HS-27A (cell line): ENCODE data around the gene ZSCAN25.
"Not testable (repeated sequence)": the region's sequence is repeated elsewhere in the genome, so short reads cannot be mapped to it uniquely, and the experiment has no call there.

Source experiments
- DNase-seq: peaks from one replicate; pipeline ENCODE4 v3.0.0-alpha.2; 2012; ENCODE audit warnings: low read depth, missing footprints

ZSCAN25 gene

GRCh38 chr7:99617192-99617781 lies 541 bp downstream of the ZSCAN25 start:
- no peak for DNase-seq

- no peak for DNase-seq
Measured at GRCh38 chr7:99618726-99619125, 2.0 kb downstream of the ZSCAN25 start.

DNA sequence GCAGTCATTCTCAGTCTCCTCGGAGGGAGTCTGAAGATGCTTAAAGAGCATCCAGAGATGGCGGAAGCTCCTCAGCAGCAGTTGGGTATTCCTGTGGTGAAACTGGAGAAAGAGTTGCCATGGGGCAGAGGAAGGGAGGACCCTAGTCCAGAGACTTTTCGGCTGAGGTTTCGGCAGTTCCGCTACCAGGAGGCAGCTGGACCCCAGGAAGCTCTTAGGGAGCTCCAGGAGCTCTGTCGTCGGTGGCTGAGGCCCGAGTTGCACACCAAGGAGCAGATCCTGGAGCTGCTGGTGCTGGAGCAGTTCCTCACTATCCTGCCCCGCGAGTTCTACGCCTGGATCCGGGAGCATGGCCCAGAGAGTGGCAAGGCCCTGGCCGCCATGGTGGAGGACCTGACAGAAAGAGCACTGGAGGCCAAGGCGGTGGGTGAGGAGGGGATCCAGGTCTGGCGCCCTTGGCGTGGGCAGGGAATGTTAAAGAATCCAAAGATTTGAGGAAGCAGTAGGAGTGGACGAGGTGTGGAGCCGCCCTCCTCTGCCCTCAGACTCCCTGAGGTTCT lies 2.9 kb downstream of the ZSCAN25 start:
- no peak for DNase-seq

DNA sequence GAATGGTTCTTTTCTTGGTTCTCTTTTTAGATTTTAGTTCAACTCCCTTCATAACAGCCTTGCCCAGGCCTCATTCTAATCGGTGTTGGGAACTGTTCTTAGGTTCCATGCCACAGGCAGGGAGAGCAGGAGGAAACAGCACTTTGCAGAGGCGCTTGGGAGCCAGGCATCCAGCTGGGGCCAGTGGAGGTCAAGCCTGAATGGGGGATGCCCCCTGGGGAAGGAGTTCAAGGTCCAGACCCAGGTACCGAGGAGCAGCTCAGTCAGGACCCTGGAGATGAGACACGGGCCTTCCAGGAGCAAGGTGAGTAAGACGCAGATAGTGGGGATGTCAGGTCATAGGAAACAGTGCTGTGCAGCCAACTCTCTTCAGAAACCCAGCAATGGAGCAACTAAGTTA lies 4.5 kb downstream of the ZSCAN25 start:
- DNase-seq, result no peak

GRCh38 chr7:99622596-99622995 lies 5.8 kb downstream of the ZSCAN25 start:
- DNase-seq, result no peak

- no peak for DNase-seq
Measured at GRCh38 chr7:99623091-99623693, 6.4 kb downstream of the ZSCAN25 start.

GRCh38 chr7:99623702-99624447 lies 7.1 kb downstream of the ZSCAN25 start:
- no peak for DNase-seq

DNA sequence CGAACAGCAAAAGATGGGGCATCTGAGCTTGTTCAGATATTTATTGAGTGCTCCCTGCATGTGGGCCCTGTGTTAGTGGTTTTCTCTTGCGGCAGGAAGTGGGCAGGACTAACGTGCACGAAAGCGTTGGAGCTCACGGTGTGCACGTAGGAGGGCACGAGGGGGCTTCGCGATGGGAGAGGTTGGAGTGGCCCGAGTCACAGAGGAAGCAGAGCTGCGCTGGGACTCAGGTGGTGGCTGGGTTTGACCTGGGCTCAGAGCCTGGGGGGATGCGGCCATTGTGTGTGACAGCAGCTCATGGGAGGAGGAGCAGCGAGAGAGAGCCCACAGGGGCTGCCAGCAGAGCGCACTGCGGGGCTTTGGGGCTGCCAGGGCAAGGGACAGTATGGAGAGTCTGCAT lies 7.7 kb downstream of the ZSCAN25 start:
- DNase-seq, result no peak

DNA sequence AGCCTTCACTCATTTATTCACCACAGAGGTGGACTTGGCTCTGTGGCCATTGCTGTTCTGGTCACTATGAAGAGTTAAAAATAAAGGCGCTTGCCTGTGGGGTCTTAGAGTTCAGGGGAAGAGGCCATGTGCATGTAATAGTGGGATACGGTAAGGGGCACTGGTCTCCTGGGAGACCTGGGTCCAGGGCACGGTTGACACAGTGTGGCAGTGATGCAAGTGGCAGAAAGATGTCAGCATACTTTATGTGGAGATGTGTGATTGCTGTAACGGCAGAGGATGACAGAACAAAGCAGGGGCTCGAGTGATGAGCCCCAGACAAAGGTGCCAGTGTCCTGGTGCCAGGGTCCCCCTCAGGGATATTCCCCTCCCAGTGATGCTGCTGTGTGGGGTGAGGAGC lies 8.6 kb downstream of the ZSCAN25 start:
- DNase-seq, result no peak

- no peak for DNase-seq
Measured at GRCh38 chr7:99625961-99626360, 9.2 kb downstream of the ZSCAN25 start.

- DNase-seq, result no peak
Measured at GRCh38 chr7:99626661-99627060, 9.9 kb downstream of the ZSCAN25 start.

DNA sequence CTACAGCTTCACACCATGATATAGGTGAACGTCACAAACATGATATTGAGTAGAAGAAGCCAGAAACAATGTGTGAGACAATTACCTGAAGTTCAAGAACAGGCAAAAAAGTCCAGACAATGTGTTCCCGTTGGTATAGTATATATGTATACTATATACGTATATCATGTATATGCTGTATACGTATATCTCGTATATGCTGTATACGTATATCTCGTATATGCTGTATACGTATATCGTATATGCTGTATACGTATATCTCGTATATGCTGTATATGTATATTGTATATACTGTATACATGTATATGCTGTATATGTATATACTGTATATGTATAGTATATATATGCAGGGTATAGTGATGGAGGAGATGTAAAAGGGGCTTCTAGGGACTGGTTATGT lies 10.8 kb downstream of the ZSCAN25 start:
- no peak for DNase-seq

DNA sequence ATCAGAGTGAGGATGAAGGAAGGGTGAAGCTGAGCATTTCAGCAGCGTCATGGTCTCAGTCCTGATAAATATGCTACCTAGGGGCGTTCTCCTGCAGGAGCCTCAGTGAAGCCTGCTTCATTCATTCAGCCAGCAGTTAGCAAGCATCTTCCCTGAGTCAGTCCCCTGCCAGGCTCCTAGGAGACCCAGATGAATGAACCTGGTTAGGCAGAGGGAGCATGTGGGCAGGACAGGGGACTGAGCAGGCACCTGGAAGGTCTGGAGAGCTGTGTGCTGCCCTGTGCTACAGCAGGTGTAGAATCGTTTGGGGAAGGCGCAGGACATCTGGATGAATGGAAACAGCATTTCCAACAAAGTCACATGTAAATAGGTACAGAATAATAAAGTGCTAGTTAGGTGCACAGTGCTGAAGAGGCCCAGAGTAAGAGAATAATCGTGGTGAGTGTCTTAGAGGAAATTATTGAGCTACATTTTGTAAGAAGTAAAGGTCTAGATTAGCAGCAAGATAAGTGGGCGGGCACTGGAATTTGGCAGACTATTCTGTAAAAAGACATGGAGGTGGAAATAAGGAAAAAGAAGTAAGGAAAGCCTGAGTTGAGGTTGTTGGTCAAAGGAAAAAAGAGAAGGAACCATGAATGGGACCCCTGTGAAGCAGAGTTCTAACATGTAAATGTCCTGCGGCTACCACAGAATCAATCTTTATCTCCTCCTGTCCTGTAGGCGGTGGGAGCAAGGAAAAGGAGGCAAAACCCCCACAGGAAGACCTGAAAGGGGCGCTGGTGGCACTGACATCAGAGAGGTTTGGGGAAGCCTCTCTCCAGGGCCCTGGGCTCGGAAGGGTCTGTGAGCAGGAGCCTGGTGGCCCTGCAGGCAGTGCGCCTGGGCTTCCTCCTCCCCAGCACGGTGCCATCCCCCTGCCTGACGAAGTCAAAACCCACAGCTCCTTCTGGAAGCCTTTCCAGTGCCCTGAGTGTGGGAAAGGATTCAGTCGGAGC lies 12.0 kb downstream of the ZSCAN25 start:
- no peak for DNase-seq

DNA sequence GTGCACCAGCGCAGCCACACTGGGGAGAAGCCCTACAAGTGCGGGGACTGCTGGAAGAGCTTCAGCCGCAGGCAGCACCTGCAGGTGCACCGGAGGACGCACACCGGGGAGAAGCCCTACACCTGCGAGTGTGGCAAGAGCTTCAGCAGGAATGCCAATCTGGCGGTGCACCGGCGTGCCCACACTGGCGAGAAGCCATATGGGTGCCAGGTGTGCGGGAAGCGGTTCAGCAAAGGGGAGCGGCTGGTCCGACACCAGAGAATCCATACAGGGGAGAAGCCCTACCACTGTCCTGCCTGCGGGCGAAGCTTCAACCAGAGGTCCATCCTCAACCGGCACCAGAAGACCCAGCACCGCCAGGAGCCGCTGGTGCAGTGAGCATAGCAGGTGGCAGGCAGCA lies 12.9 kb downstream of the ZSCAN25 start:
- no peak for DNase-seq

GRCh38 chr7:99631295-99632109 lies 14.8 kb downstream of the ZSCAN25 start:
- DNase-seq, result no peak

GRCh38 chr7:99637414-99637813 lies 20.7 kb downstream of the ZSCAN25 start:
- DNase-seq, result not testable (repeated sequence)

DNA sequence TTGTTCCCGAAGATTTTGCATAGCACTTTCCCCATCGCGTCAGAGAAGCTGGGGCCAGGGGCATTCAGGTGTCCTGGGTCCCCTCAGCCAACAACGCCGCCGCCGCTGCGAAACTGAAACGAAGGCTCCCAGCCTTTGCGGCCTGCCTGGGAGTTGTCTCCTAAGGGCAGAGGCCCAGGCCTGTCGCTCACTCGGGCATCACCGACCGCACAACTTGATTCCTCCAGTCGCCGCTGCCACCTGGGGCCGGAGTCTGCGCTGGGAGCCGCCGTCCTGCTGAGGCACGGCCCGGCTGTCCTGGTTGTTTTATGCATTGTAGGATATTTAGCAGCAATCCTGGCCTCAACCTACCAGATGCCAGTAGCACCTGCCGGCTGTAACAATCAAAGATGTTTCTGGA lies 22.0 kb downstream of the ZSCAN25 start:
- no peak for DNase-seq

DNA sequence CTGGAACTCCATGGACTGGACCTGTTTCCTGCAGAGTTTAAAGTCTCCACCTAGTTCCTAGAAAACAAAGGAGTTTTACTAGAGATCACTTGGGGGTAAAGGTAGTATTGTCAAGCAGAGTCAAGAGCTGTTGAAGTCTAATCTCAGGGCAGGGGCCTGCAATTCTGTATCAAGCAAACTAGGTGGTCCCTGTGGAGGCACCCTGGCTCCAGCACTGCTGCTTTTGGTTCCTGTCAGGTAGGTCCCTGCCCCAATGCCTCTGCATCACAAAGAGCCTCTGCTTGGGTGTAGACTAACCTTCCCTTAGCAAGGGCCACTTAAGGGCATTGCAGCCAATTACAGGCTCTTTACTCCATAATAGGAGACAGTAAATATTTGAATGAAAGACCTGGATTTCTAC lies 22.5 kb downstream of the ZSCAN25 start:
- no peak for DNase-seq

- no peak for DNase-seq
Measured at GRCh38 chr7:99642027-99642426, 25.3 kb downstream of the ZSCAN25 start.

DNA sequence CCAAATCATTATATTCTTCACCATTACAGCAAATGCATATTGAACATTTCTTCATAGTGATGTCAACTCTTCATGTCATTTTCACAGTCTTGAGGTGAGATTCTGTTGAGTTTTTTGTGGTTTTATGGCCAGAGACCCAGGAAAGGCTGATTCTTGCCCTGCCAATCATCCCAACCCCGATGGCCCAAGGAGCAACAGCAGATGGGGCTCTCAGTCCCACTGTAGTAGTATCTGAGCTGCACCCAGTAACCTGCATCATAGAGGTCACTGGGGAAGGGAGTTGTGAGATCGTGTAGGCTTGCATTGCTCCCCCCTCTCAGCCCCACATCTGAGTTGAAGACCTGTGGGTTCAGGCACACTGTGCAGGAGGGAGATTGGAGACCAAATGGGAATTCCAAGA lies 26.7 kb downstream of the ZSCAN25 start:
- DNase-seq, result no peak

GRCh38 chr7:99644431-99644830 lies 27.7 kb downstream of the ZSCAN25 start:
- DNase-seq, result no peak
